ENCODE results near the gene HMCN1.

Gene HMCN1

GRCh38 chr1:186215636-186216035, 481.4 kb downstream of the HMCN1 start:
- no peak for DNase-seq (ENCODE audit: extremely low read depth, low read depth)
- TF ChIP-seq CTCF (IDR thresholded peaks at IDR 0.05; ENCODE audit: low read depth, low read length, missing control alignments), result no peak
- no peak overlapping the region for H3K4me3 ChIP-seq (replicated peaks; ENCODE audit: low read depth, low read length)

- no peak overlapping the region for H3K4me3 ChIP-seq (replicated peaks; ENCODE audit: low read depth, low read length)
- no peak for DNase-seq (ENCODE audit: extremely low read depth, low read depth)
- TF ChIP-seq CTCF (IDR thresholded peaks at IDR 0.05; ENCODE audit: low read depth, low read length, missing control alignments), result no peak
These were observed 484.6 kb downstream of the HMCN1 start for GRCh38 chr1:186218654-186219352.

- H3K4me3 ChIP-seq (replicated peaks; ENCODE audit: low read depth, low read length), result no peak overlapping the region
- DNase-seq (ENCODE audit: extremely low read depth, low read depth), result no peak
- no peak for TF ChIP-seq CTCF (IDR thresholded peaks at IDR 0.05; ENCODE audit: low read depth, low read length, missing control alignments)
These were observed 485.9 kb downstream of the HMCN1 start for GRCh38 chr1:186220067-186220466.

- H3K4me3 ChIP-seq (replicated peaks; ENCODE audit: low read depth, low read length), result no peak overlapping the region
- DNase-seq (ENCODE audit: extremely low read depth, low read depth), result no peak
- TF ChIP-seq CTCF (IDR thresholded peaks at IDR 0.05; ENCODE audit: low read depth, low read length, missing control alignments), result no peak
These were observed 486.7 kb downstream of the HMCN1 start for GRCh38 chr1:186220911-186221310.

- no peak overlapping the region for H3K4me3 ChIP-seq (replicated peaks; ENCODE audit: low read depth, low read length)
- DNase-seq (ENCODE audit: extremely low read depth, low read depth), result no peak
- TF ChIP-seq CTCF (IDR thresholded peaks at IDR 0.05; ENCODE audit: low read depth, low read length, missing control alignments), result no peak
These were observed 490.9 kb downstream of the HMCN1 start for GRCh38 chr1:186225096-186225495.

- TF ChIP-seq CTCF (IDR thresholded peaks at IDR 0.05; ENCODE audit: low read depth, low read length, missing control alignments), result no peak
These were observed 494.6 kb downstream of the HMCN1 start for GRCh38 chr1:186228749-186229148.

More at GRCh38 chr1:186228749-186229148, 494.6 kb downstream of the HMCN1 start:
- H3K4me3 ChIP-seq (replicated peaks; ENCODE audit: low read depth, low read length), result no peak overlapping the region
- no peak for DNase-seq (ENCODE audit: extremely low read depth, low read depth)
